ENCODE results near the gene MGAT3. TPM values are rescaled to one million over a fixed set of nuclear protein-coding genes. Genes with fewer than 3 reads are reported as not detected.

Gene MGAT3
- total RNA-seq, 2 experiments from 2014 or later, result 16.3 to 44.3 TPM

GRCh38 chr22:39418696-39419095, 38.1 kb upstream of the MGAT3 start:
- peaks cover 81% of the 10 kb centered on the region for H3K36me3 ChIP-seq (ENCODE audit: insufficient read depth, low read length)
- BruUV-seq (replicated peaks), result no TSS peak
- ChIA-PET POLR2A (interaction anchor here (0.6 to 1.5 kb wide), 2 partner anchors 12 to 957 kb away, joined by 3 to 4 read pairs; no protein-coding TSS in a partner anchor), CTCF (ENCODE audit: unreplicated experiment) (no interaction called here)
- no peaks in the 10 kb centered on the region for H3K9me2 ChIP-seq (ENCODE audit: insufficient read depth, low read length)
- TF ChIP-seq EZH2phosphoT487 (IDR thresholded peaks at IDR 0.05; ENCODE audit: borderline replicate concordance, low read depth, low read length) (no peak), CTCF (conservative IDR thresholded peaks at IDR 0.05; ENCODE audit: low read length) (peak; percentile 43; the same call in 1 of the 2 replicates)
- peaks cover 15% of the 10 kb centered on the region for H3K4me1 ChIP-seq (ENCODE audit: insufficient read depth, low read length, poor library complexity, severe bottlenecking)
- H4K20me1 ChIP-seq (ENCODE audit: insufficient read depth, low read length), result no peaks in the 10 kb centered on the region
- DNase-seq (ENCODE audit: low spot score), result peak; percentile 42
- no peaks in the 10 kb centered on the region for H3K9me3 ChIP-seq (ENCODE audit: low read length)
- H2AFZ ChIP-seq (ENCODE audit: low read length), result no peak overlapping the region
- H3K4me2 ChIP-seq (ENCODE audit: low read length), result peak overlapping the region; percentile 59
- H3K79me2 ChIP-seq (ENCODE audit: insufficient read depth, low read depth, low read length), result no peaks in the 10 kb centered on the region
- peak overlapping the region; percentile 23 for H3K27ac ChIP-seq (ENCODE audit: low read depth, low read length, poor library complexity, severe bottlenecking)
- intact Hi-C loops (cut with micrococcal nuclease; ENCODE audit: unreplicated experiment), result no loop called here
- no peak overlapping the region for H3K4me3 ChIP-seq (ENCODE audit: low read depth, low read length, poor library complexity, severe bottlenecking)

DNA sequence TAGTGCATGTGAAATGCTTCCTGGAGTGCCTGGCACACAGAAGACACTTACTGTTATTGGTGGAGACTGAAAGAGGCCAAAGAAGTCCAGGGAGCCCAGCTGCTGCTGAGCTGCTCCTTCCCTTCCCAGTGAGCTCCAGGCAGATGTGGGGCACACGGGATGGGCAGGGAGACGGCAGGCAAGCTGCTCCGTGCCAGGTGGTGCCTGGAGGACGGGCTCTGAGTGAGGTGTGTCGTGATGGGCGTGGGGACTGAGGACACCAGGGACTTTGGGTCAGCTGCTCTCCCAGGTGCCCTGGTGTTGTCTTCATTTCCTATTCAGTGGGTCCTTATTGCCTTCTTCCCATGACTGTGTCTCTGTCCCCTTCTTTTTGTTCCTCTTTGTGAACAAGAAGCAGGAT, 37.7 kb upstream of the MGAT3 start:
- Histone ChIP-seq H3K4me3 (ENCODE audit: low read depth, low read length, poor library complexity, severe bottlenecking) (no peak overlapping the region), H2AFZ (ENCODE audit: low read length) (no peak overlapping the region), H3K4me2 (ENCODE audit: low read length) (peak overlapping the region; percentile 59; the same call in 1 of the 2 replicates), H3K79me2 (ENCODE audit: insufficient read depth, low read depth, low read length) (no peaks in the 10 kb centered on the region), H3K4me1 (ENCODE audit: insufficient read depth, low read length, poor library complexity, severe bottlenecking) (peaks cover 15% of the 10 kb centered on the region), H3K36me3 (ENCODE audit: insufficient read depth, low read length) (peaks cover 85% of the 10 kb centered on the region), H3K27ac (ENCODE audit: low read depth, low read length, poor library complexity, severe bottlenecking) (peak overlapping the region; percentile 23), H3K9me2 (ENCODE audit: insufficient read depth, low read length) (no peaks in the 10 kb centered on the region), H3K9me3 (ENCODE audit: low read length) (no peaks in the 10 kb centered on the region), H4K20me1 (ENCODE audit: insufficient read depth, low read length) (no peaks in the 10 kb centered on the region)
- ChIA-PET POLR2A (interaction anchor here (1.5 kb wide), 1 partner anchor 12 kb away, joined by 4 read pairs; no protein-coding TSS in a partner anchor), CTCF (ENCODE audit: unreplicated experiment) (no interaction called here)
- intact Hi-C loops (cut with micrococcal nuclease; ENCODE audit: unreplicated experiment), result no loop called here
- TF ChIP-seq CTCF (conservative IDR thresholded peaks at IDR 0.05; ENCODE audit: low read length), result no peak
- TF ChIP-seq EZH2phosphoT487 (IDR thresholded peaks at IDR 0.05; ENCODE audit: borderline replicate concordance, low read depth, low read length), result no peak
- BruUV-seq (replicated peaks), result no TSS peak
- DNase-seq (ENCODE audit: low spot score), result no peak

GRCh38 chr22:39419911-39420310, 36.9 kb upstream of the MGAT3 start:
- intact Hi-C loops (cut with micrococcal nuclease; ENCODE audit: unreplicated experiment), result no loop called here
- CTCF ChIA-PET (ENCODE audit: unreplicated experiment), result no interaction called here
- DNase-seq (ENCODE audit: low spot score), result no peak
- no peak overlapping the region for H2AFZ ChIP-seq (ENCODE audit: low read length)
- no peak overlapping the region for H3K4me3 ChIP-seq (ENCODE audit: low read depth, low read length, poor library complexity, severe bottlenecking)
- H3K4me1 ChIP-seq (ENCODE audit: insufficient read depth, low read length, poor library complexity, severe bottlenecking), result peaks cover 15% of the 10 kb centered on the region
- no peaks in the 10 kb centered on the region for H3K79me2 ChIP-seq (ENCODE audit: insufficient read depth, low read depth, low read length)
- no peak for TF ChIP-seq EZH2phosphoT487 (IDR thresholded peaks at IDR 0.05; ENCODE audit: borderline replicate concordance, low read depth, low read length)
- H4K20me1 ChIP-seq (ENCODE audit: insufficient read depth, low read length), result no peaks in the 10 kb centered on the region
- H3K4me2 ChIP-seq (ENCODE audit: low read length), result no peak overlapping the region
- H3K36me3 ChIP-seq (ENCODE audit: insufficient read depth, low read length), result peaks cover 92% of the 10 kb centered on the region
- H3K9me2 ChIP-seq (ENCODE audit: insufficient read depth, low read length), result no peaks in the 10 kb centered on the region
- POLR2A ChIA-PET, result no interaction called here
- H3K9me3 ChIP-seq (ENCODE audit: low read length), result no peaks in the 10 kb centered on the region
- H3K27ac ChIP-seq (ENCODE audit: low read depth, low read length, poor library complexity, severe bottlenecking), result no peak overlapping the region
- no TSS peak for BruUV-seq (replicated peaks)

All from OCI-LY7 (cell line).